GM12892 (cell line): ENCODE data around the gene ZNF845.

ENCODE experiments used
- POLR2A ChIP-seq: IDR thresholded peaks from 2 replicates; pipeline ENCODE4 v1.6.1; 2011; ENCODE audit warnings: low read depth, low read length, control low read depth
- POLR2AphosphoS5 ChIP-seq: IDR thresholded peaks from 2 replicates; pipeline ENCODE4 v1.6.1; 2011; ENCODE audit warnings: low read depth, low read length, control low read depth
- TAF1 ChIP-seq: IDR thresholded peaks from 2 replicates; pipeline ENCODE4 v1.6.1; 2011; ENCODE audit warnings: low read depth, mild to moderate bottlenecking, control low read depth, low read length, borderline replicate concordance

GRCh38 chr19:53374743-53375142 lies 41.2 kb downstream of the ZNF845 start:
- TF ChIP-seq POLR2A (no peak), TAF1 (no peak), POLR2AphosphoS5 (no peak)
